Panc1 (cell line): ENCODE results near the gene INAFM2.
A peak's percentile ranks its signal among the peaks of the same experiment; 100 is the strongest.

Experiments used
- CTCF ChIP-seq: fragments of 450-650 bp; IDR thresholded peaks from 2 replicates; pipeline ENCODE4 v1.5.1; 2017; ENCODE audit warnings: mild to moderate bottlenecking
- POLR2AphosphoS5 ChIP-seq: IDR thresholded peaks from 2 replicates; pipeline ENCODE4 v1.6.1; 2012; ENCODE audit warnings: mild to moderate bottlenecking, low read depth, low read length, moderate library complexity
- REST ChIP-seq, 2 experiments: IDR thresholded peaks; 2 replicates each; pipeline ENCODE4 v1.6.1; 2011 to 2012; ENCODE audit warnings: low read depth in 2 of 2, control low read depth in 1 of 2, low read length in 1 of 2, mild to moderate bottlenecking in 1 of 2, moderate library complexity in 1 of 2; ENCODE audit not compliant: insufficient read depth in 1 of 2
- SIN3A ChIP-seq: IDR thresholded peaks from 2 replicates; pipeline ENCODE4 v1.6.1; 2012; ENCODE audit warnings: low read depth, mild to moderate bottlenecking, low read length, moderate library complexity, borderline replicate concordance; ENCODE audit not compliant: insufficient read depth
- TCF7L2 ChIP-seq: IDR thresholded peaks from 2 replicates; pipeline ENCODE4 v1.6.1; 2011; ENCODE audit warnings: mild to moderate bottlenecking, low read depth, low read length, inconsistent platforms

GRCh38 chr15:40338921-40339620 lies 15.6 kb downstream of the INAFM2 start:
- no peak for TF ChIP-seq CTCF
- no peak for TF ChIP-seq REST (IDR thresholded peaks at IDR 0.05; ENCODE audit: insufficient read depth in 1 of 2, low read depth in 2 of 2, low read length in 1 of 2)
- peak; percentile 51; the same call in 1 of the 2 replicates for TF ChIP-seq POLR2AphosphoS5
- no peak for TF ChIP-seq SIN3A
- TF ChIP-seq TCF7L2, result no peak
